ENCODE measurements around the gene PDE6G. TPM values are rescaled to one million over a fixed set of nuclear protein-coding genes. Genes with fewer than 3 reads are reported as not detected.

Gene PDE6G
- total and polyA plus RNA-seq, 2 donors (not counting 3 experiments of a cell fraction or from before 2014, with no cell fraction given): 1.8 to 3.7 TPM

DNA sequence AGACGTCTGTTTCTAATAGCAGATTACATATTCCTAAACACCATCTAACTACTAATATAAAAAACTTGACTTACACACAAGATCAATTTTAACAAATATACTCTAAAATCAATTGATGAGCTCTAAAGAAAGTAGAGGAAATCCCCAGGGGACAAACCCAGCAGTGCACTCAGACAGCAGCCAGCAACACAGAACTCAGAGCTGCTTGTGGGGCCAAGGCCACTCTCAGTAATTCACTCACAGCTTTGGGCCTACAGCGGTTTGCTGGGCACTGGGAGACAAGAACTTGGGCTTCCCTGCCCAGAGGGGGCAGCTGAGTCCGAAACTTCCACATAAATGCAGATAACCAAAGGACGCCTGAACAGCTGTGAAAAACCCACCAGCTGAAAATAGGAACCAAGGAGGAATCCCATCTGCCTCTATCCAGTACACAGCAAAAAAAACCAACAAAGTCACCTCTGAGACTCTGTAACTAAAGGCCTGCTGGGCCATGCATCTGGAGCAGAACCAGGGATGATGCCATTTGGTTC, 40.9 kb downstream of the PDE6G start:
- FAIRE-seq (no peak), DNase-seq (ENCODE audit: low read depth, low spot score) (no peak)
- Histone ChIP-seq H3K9me1 (replicated peaks; ENCODE audit: control insufficient read depth, extremely low read depth, insufficient read depth, low read length) (no peaks in the 10 kb centered on the region), H3K27me3 (ENCODE audit: control insufficient read depth in 2 of 2, insufficient read depth in 2 of 2, low read length in 2 of 2) (no peaks in the 10 kb centered on the region), H3K4me1 (ENCODE audit: control insufficient read depth, extremely low read depth, insufficient read depth, low read length) (no peaks in the 10 kb centered on the region), H3K4me2 (ENCODE audit: insufficient read depth, low read length) (no peak overlapping the region), H3K9ac (replicated peaks; ENCODE audit: extremely low read depth, insufficient read depth, low read length) (no peak overlapping the region), H3K36me3 (ENCODE audit: control insufficient read depth in 2 of 2, extremely low read depth in 1 of 2, insufficient read depth in 2 of 2, low read length in 2 of 2) (peaks cover 21 to 24% of the 10 kb centered on the region in 2 experiments), H3K9me3 (replicated peaks; ENCODE audit: control insufficient read depth, insufficient read depth, low read length) (no peaks in the 10 kb centered on the region), H4K20me1 (replicated peaks; ENCODE audit: control insufficient read depth, extremely low read depth, insufficient read depth, low read length) (peaks cover 3% of the 10 kb centered on the region), H3K4me3 (replicated peaks in 1 of 3; ENCODE audit: insufficient read depth in 1 of 3, low read depth in 1 of 3, low read length in 3 of 3) (no peak overlapping the region), H3K79me2 (ENCODE audit: control insufficient read depth, insufficient read depth, low read length) (peaks cover 57% of the 10 kb centered on the region), H2AFZ (ENCODE audit: low read depth, low read length) (no peak overlapping the region), H3K27ac (ENCODE audit: insufficient read depth, low read depth, low read length) (no peak overlapping the region)
- ChIA-PET CTCF (interaction anchor here (4.9 kb wide), 1 partner anchor 14 kb away, joined by 19 read pairs; no protein-coding TSS in a partner anchor), POLR2A (no interaction called here)
- TF ChIP-seq JUN (IDR thresholded peaks at IDR 0.05; ENCODE audit: borderline replicate concordance, insufficient read depth, insufficient read length, low read depth) (no peak), MYC (IDR thresholded peaks at IDR 0.05; ENCODE audit: low read depth, low read length) (no peak), POLR2A (IDR thresholded peaks at IDR 0.05; ENCODE audit: low read depth, low read length) (no peak), FOS (IDR thresholded peaks at IDR 0.05; ENCODE audit: borderline replicate concordance, insufficient read depth, low read length) (no peak), POLR2AphosphoS5 (IDR thresholded peaks at IDR 0.05; ENCODE audit: insufficient read depth, low read depth, low read length) (no peak), GATA2 (IDR thresholded peaks at IDR 0.05; ENCODE audit: insufficient read depth, insufficient read length, low read depth, low read length) (no peak), CTCF (IDR thresholded peaks at IDR 0.05; ENCODE audit: extremely low read depth in 1 of 2, insufficient read depth in 1 of 2, low read depth in 1 of 2, low read length in 2 of 2) (no peak), EZH2 (IDR thresholded peaks at IDR 0.05; ENCODE audit: borderline replicate concordance, low read depth, low read length, severe bottlenecking) (no peak)
- TF ChIP-seq, protein P1, sequence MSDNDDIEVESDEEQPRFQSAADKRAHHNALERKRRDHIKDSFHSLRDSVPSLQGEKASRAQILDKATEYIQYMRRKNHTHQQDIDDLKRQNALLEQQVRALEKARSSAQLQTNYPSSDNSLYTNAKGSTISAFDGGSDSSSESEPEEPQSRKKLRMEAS (IDR thresholded peaks at IDR 0.05; ENCODE audit: insufficient read depth, insufficient read length): no peak
- dilution Hi-C loops (cut with MboI; ENCODE audit: extremely low pct_ligation_motif_present, low sequenced_read_pairs) (no loop called here), intact Hi-C loops (cut with micrococcal nuclease) (no loop called here)
- BruUV-seq (replicated peaks): no TSS peak

Measured in endothelial cell of umbilical vein (primary cell).